ENCODE data around the gene CKAP2.

DNA sequence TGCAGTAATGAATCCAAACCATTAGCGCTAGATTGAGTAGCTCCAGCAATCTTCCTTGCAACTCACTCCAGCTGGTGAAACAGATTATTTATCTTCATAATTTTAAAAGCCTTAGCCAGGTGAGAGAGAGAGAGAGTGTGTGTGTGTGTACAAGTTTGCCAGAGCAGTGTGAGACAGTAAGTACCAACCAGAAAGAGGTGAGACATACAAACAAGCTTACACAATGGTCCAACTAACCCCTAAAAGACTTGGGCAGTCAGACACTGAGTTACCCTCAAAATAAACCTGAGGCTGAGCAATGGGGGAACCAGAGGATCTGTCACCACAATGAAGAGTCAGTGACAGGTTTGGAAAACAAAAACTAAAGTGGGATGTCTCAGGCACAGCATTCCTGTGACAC is 41.2 kb upstream of the CKAP2 start:
- TF ChIP-seq, protein P1, sequence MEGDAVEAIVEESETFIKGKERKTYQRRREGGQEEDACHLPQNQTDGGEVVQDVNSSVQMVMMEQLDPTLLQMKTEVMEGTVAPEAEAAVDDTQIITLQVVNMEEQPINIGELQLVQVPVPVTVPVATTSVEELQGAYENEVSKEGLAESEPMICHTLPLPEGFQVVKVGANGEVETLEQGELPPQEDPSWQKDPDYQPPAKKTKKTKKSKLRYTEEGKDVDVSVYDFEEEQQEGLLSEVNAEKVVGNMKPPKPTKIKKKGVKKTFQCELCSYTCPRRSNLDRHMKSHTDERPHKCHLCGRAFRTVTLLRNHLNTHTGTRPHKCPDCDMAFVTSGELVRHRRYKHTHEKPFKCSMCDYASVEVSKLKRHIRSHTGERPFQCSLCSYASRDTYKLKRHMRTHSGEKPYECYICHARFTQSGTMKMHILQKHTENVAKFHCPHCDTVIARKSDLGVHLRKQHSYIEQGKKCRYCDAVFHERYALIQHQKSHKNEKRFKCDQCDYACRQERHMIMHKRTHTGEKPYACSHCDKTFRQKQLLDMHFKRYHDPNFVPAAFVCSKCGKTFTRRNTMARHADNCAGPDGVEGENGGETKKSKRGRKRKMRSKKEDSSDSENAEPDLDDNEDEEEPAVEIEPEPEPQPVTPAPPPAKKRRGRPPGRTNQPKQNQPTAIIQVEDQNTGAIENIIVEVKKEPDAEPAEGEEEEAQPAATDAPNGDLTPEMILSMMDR (conservative IDR thresholded peaks at IDR 0.05; ENCODE audit: low read length) = no peak
- no peak for TF ChIP-seq EZH2phosphoT487 (IDR thresholded peaks at IDR 0.05; ENCODE audit: borderline replicate concordance)
